GM12878 (cell line): ENCODE results near the gene EPHB2. TPM values are rescaled to one million over a fixed set of nuclear protein-coding genes. Genes with fewer than 3 reads are reported as not detected.

ENCODE experiments used
- ATAC-seq: fragments of 200-7000 bp; cut with Tn5 transposase; 3 replicates; pipeline ENCODE4 v1.9.1; 2020; ENCODE audit warnings: mild to moderate bottlenecking, moderate library complexity
- BruUV-seq: library from RNA; stranded (reverse); fragments of 400-500 nt; replicated peaks from 2 replicates; lab custom pipeline; 2021; lab: Mats Ljungman, UMichigan
- CTCF ChIA-PET: fragments of 300-600 bp; sonication (Branson Sonifier 250); formaldehyde crosslinking; extraction: SDS; loops from one replicate; lab custom pipeline; 2021; ENCODE audit warnings: inconsistent platforms; lab: Yijun Ruan, JAX
- POLR2A ChIA-PET: fragments of 350-600 bp; formaldehyde crosslinking; extraction: SDS; loops from one replicate; lab custom pipeline; 2021; ENCODE audit warnings: inconsistent platforms; lab: Charles Lee
- RAD21 ChIA-PET: fragments of 300-600 bp; sonication (Branson Sonifier 250); formaldehyde crosslinking; loops from one replicate; lab custom pipeline; 2023; ENCODE audit warnings: antibody characterized with exemption; ENCODE audit not compliant: unreplicated experiment; lab: Charles Lee
- SMC1A ChIA-PET: fragments of 300-600 bp; sonication (Branson Sonifier 250); formaldehyde crosslinking; loops from one replicate; lab custom pipeline; 2023; ENCODE audit not compliant: unreplicated experiment, uncharacterized antibody; lab: Charles Lee
- DNase-seq: peaks from one replicate; pipeline ENCODE4 v3.0.0-alpha.2; 2011; ENCODE audit warnings: low read depth, low spot score
- FAIRE-seq: peaks from 3 replicates; lab custom pipeline; 2011; peaks lifted over from hg19 to GRCh38; lab: Jason Lieb, UNC
- H2AFZ ChIP-seq: 2 replicates; pipeline ENCODE4 v1.6.0; 2011; ENCODE audit warnings: low read depth, low read length, control low read depth; ENCODE audit not compliant: control insufficient read depth
- H3K27ac ChIP-seq: 2 replicates; pipeline ENCODE4 v1.5.1; 2011; ENCODE audit warnings: control low read depth; ENCODE audit not compliant: control insufficient read depth, insufficient read depth
- H3K27me3 ChIP-seq, 2 experiments: replicated peaks in 1 of 2; 2 replicates each; pipeline versions ENCODE4 v1.6.0 to v1.6.1; 2011; ENCODE audit warnings: low read length in 1 of 2; ENCODE audit not compliant: control insufficient read depth in 2 of 2, insufficient read depth in 2 of 2
- H3K36me3 ChIP-seq, 2 experiments: 2 replicates each; pipeline ENCODE4 v1.5.1; 2011; ENCODE audit warnings: low read length in 1 of 2; ENCODE audit not compliant: control insufficient read depth in 2 of 2, insufficient read depth in 2 of 2
- H3K4me1 ChIP-seq: 2 replicates; pipeline ENCODE4 v1.6.1; 2011; ENCODE audit warnings: mild to moderate bottlenecking, low read length, moderate library complexity, mixed read lengths; ENCODE audit not compliant: control insufficient read depth, insufficient read depth
- H3K4me2 ChIP-seq: 2 replicates; pipeline ENCODE4 v1.6.0; 2011; ENCODE audit warnings: control low read depth; ENCODE audit not compliant: control insufficient read depth, insufficient read depth
- H3K4me3 ChIP-seq: fragments of 200-600 bp; sonication (generic); 2 replicates; pipeline ENCODE4 v1.5.1; 2016
- H3K79me2 ChIP-seq: 2 replicates; pipeline ENCODE4 v1.6.0; 2011; ENCODE audit warnings: low read length; ENCODE audit not compliant: control insufficient read depth, insufficient read depth
- H3K9ac ChIP-seq: 2 replicates; pipeline ENCODE4 v1.8.0; 2011; ENCODE audit warnings: low read length, control low read depth, mixed read lengths; ENCODE audit not compliant: control insufficient read depth, insufficient read depth
- H3K9me3 ChIP-seq: replicated peaks from 3 replicates; pipeline ENCODE4 v1.5.1; 2011; ENCODE audit warnings: mild to moderate bottlenecking, low read length; ENCODE audit not compliant: control insufficient read depth, insufficient read depth
- H4K20me1 ChIP-seq: 2 replicates; pipeline ENCODE4 v1.6.0; 2011; ENCODE audit not compliant: control insufficient read depth, insufficient read depth
- BCL11A ChIP-seq: IDR thresholded peaks from 2 replicates; pipeline ENCODE4 v1.6.1; 2011; ENCODE audit warnings: low read depth, low read length
- FOS ChIP-seq: IDR thresholded peaks from 3 replicates; pipeline ENCODE4 v1.6.1; 2011; ENCODE audit warnings: borderline replicate concordance; ENCODE audit not compliant: insufficient read length; ENCODE audit errors: extremely low read depth
- FOXK2 ChIP-seq: fragments of 450-650 bp; IDR thresholded peaks from 2 replicates; pipeline ENCODE4 v1.6.1; 2017; ENCODE audit warnings: mild to moderate bottlenecking, moderate library complexity
- MYC ChIP-seq: IDR thresholded peaks from 2 replicates; pipeline ENCODE4 v1.6.1; 2011; ENCODE audit warnings: mild to moderate bottlenecking, low read length, moderate library complexity, inconsistent platforms; ENCODE audit not compliant: insufficient read depth, insufficient replicate concordance, insufficient read length, severe bottlenecking
- NR2F1 ChIP-seq: fragments of 450-650 bp; conservative IDR thresholded peaks from 2 replicates; pipeline ENCODE4 v1.6.1; 2017; ENCODE audit warnings: mild to moderate bottlenecking
- POU2F2 ChIP-seq: IDR thresholded peaks from 3 replicates; pipeline ENCODE4 v1.6.1; 2011; ENCODE audit warnings: low read depth, mild to moderate bottlenecking, low read length, borderline replicate concordance
- RAD21 ChIP-seq: IDR thresholded peaks from 2 replicates; pipeline ENCODE4 v1.6.1; 2011; ENCODE audit warnings: mild to moderate bottlenecking, low read depth, low read length, moderate library complexity; ENCODE audit not compliant: insufficient read depth
- RELA ChIP-seq: fragments of 450-650 bp; IDR thresholded peaks from 2 replicates; pipeline ENCODE4 v1.8.0; 2014; ENCODE audit warnings: borderline replicate concordance; ENCODE audit not compliant: partially characterized antibody
- ZSCAN29 ChIP-seq: fragments of 450-650 bp; IDR thresholded peaks from 2 replicates; pipeline ENCODE4 v1.6.1; 2017; ENCODE audit warnings: mild to moderate bottlenecking, moderate library complexity
- WGBS: methylation state at CpG from one replicate; pipeline ENCODE4 v1.1.6; 2016; ENCODE audit warnings: low lambda C conversion rate; ENCODE audit not compliant: insufficient replicate concordance, insufficient coverage; ENCODE audit errors: missing lambda C conversion rate; 5-methylcytosine and 5-hydroxymethylcytosine counted together
- in situ Hi-C: fragments of 300-500 bp; cut with MboI; formaldehyde crosslinking; loops from 9 replicates; pipeline ENCODE4 v1.14.3; 2018; ENCODE audit warnings: mixed read lengths
- intact Hi-C: fragments of 100-400 bp; cut with micrococcal nuclease; formaldehyde crosslinking; loops from one replicate; pipeline ENCODE4 v1.14.2; 2022; ENCODE audit not compliant: unreplicated experiment
- polyA plus RNA-seq, 11 experiments: library from polyadenylated mRNA; depleted of rRNA in 4 of 11; unstranded in 6 of 11; stranded (reverse) in 5 of 11; fragments of >200 nt; fragmentation: Nextera tagmentation in 4 of 11; fragmentation: Illumina TruSeq in 1 of 11; extraction: Ambion mirVana in 4 of 11; extraction: Trizol in 1 of 11; gene quantifications; 1 replicate in 1 of 11; 2 replicates in 10 of 11; pipeline versions ENCODE4 v1.2.1 to v1.2.3, GENCODE V29; 2011 to 2016; ENCODE audit warnings: inconsistent platforms in 2 of 11, missing spikeins in 2 of 11, low read depth in 1 of 11
- total RNA-seq, 4 experiments: library from RNA; depleted of rRNA in 3 of 4; stranded (reverse); fragments of >200 nt in 3 of 4; fragmentation: Illumina TruSeq in 1 of 4; extraction: Trizol in 1 of 4; gene quantifications; 2 replicates each; pipeline versions ENCODE4 v1.2.1 to v1.2.3, GENCODE V29; 2013 to 2021
- TF ChIP-seq, protein P1 (sequence below): fragments of 450-650 bp; IDR thresholded peaks from 2 replicates; pipeline ENCODE4 v1.6.1; 2017; ENCODE audit warnings: low read depth, mild to moderate bottlenecking, moderate library complexity

The EPHB2 gene
- total and polyA plus RNA-seq, 10 of the 15 experiments (the other 5 are each of a cell fraction or from before 2014, with no cell fraction given): 0.13 to 3.3 (median 0.92) TPM

- Histone ChIP-seq H4K20me1 (no peaks in the 10 kb centered on the region), H3K27me3 (no peaks in the 10 kb centered on the region; a peak in 3 of 4 replicates), H3K36me3 (no peaks in the 10 kb centered on the region), H3K4me2 (no peak overlapping the region), H3K4me3 (no peak overlapping the region), H3K9ac (no peak overlapping the region), H2AFZ (no peak overlapping the region), H3K27ac (no peak overlapping the region), H3K4me1 (no peaks in the 10 kb centered on the region), H3K9me3 (no peaks in the 10 kb centered on the region), H3K79me2 (no peaks in the 10 kb centered on the region)
- in situ Hi-C loops (no loop called here), intact Hi-C loops (no loop called here)
- DNase-seq: no peak
- CTCF ChIA-PET: interaction anchor here (4.8 kb wide), 1 partner anchor 25 kb away, joined by 42 read pairs; no protein-coding TSS in a partner anchor
- RAD21 ChIA-PET: interaction anchor here (1.4 kb wide), 1 partner anchor 24 kb away, joined by 4 read pairs; no protein-coding TSS in a partner anchor
- POLR2A ChIA-PET: no interaction called here
- no TSS peak for BruUV-seq
- TF ChIP-seq POU2F2: no peak
- TF ChIP-seq, protein P1, sequence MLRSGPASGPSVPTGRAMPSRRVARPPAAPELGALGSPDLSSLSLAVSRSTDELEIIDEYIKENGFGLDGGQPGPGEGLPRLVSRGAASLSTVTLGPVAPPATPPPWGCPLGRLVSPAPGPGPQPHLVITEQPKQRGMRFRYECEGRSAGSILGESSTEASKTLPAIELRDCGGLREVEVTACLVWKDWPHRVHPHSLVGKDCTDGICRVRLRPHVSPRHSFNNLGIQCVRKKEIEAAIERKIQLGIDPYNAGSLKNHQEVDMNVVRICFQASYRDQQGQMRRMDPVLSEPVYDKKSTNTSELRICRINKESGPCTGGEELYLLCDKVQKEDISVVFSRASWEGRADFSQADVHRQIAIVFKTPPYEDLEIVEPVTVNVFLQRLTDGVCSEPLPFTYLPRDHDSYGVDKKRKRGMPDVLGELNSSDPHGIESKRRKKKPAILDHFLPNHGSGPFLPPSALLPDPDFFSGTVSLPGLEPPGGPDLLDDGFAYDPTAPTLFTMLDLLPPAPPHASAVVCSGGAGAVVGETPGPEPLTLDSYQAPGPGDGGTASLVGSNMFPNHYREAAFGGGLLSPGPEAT: no peak
- no peak for TF ChIP-seq NR2F1
- TF ChIP-seq RELA: no peak
- TF ChIP-seq FOXK2: no peak
- TF ChIP-seq ZSCAN29: no peak
- no peak for TF ChIP-seq BCL11A
- TF ChIP-seq MYC: no peak
- TF ChIP-seq FOS: no peak
- no peak for TF ChIP-seq RAD21
- SMC1A ChIA-PET: interaction anchor here (0.8 kb wide), 1 partner anchor 9 kb away, joined by 3 read pairs; no protein-coding TSS in a partner anchor
- 46% methylated on average over 14 of the region's 14 CpGs for WGBS
- FAIRE-seq: no peak
- no peak for ATAC-seq
These were observed 18.2 kb downstream of the EPHB2 start for GRCh38 chr1:22728751-22729399.
